ENCODE measurements around the gene TICAM1. TPM values are rescaled to one million over a fixed set of nuclear protein-coding genes. Genes with fewer than 3 reads are reported as not detected.

Gene TICAM1
- total RNA-seq, 1 experiment from 2014 or later: 0.48 TPM

- H3T11ph ChIP-seq (ENCODE audit: low read length): no peak overlapping the region
- no peak overlapping the region for H3K14ac ChIP-seq (ENCODE audit: insufficient read depth, low read length)
- no peaks in the 10 kb centered on the region for H3K79me1 ChIP-seq (ENCODE audit: insufficient read depth, low read depth, low read length, poor library complexity, severe bottlenecking)
- no peak overlapping the region for H3K4ac ChIP-seq (ENCODE audit: low read depth, low read length)
- H3K23me2 ChIP-seq (ENCODE audit: insufficient read length, low read depth, low read length, poor library complexity, severe bottlenecking): no peaks in the 10 kb centered on the region
- H3K27me3 Mint-ChIP-seq (ENCODE audit: low read depth): no peaks in the 10 kb centered on the region
- no peak overlapping the region for H3K4me3 Mint-ChIP-seq
- no peak overlapping the region for H3K27ac ChIP-seq (ENCODE audit: insufficient read length, low read depth, low read length)
- no peak overlapping the region for H3K23ac ChIP-seq (ENCODE audit: insufficient read length, low read depth, low read length)
- no peak overlapping the region for H3K18ac ChIP-seq (ENCODE audit: insufficient read length, low read depth, low read length)
- H3K4me1 Mint-ChIP-seq: no peaks in the 10 kb centered on the region
- H3K9me3 Mint-ChIP-seq: no peaks in the 10 kb centered on the region
- H2BK120ac ChIP-seq (ENCODE audit: low read depth, low read length, poor library complexity, severe bottlenecking): no peak overlapping the region
- H4K20me1 ChIP-seq (ENCODE audit: control insufficient read depth, insufficient read depth, insufficient read length): no peaks in the 10 kb centered on the region
- H3K4me2 ChIP-seq (ENCODE audit: insufficient read depth, insufficient read length, low read length): no peak overlapping the region
- H2BK5ac ChIP-seq (ENCODE audit: insufficient read length, low read length): no peak overlapping the region
- no peak overlapping the region for H4K91ac ChIP-seq (ENCODE audit: insufficient read length, low read depth, low read length)
- H3K27ac Mint-ChIP-seq: no peak overlapping the region
- H2AFZ ChIP-seq (ENCODE audit: low read length): no peak overlapping the region
- no peak overlapping the region for H2AK5ac ChIP-seq (ENCODE audit: insufficient read length, low read length)
- no peak overlapping the region for H4K5ac ChIP-seq (ENCODE audit: insufficient read length, low read depth, low read length)
- no peaks in the 10 kb centered on the region for H3K27me3 ChIP-seq (ENCODE audit: insufficient read depth, low read length)
- no peak overlapping the region for H3K56ac ChIP-seq (ENCODE audit: insufficient read length, low read depth, low read length)
- peaks cover 2 to 10% (median 5%) of the 10 kb centered on the region in 3 experiments; a peak in 5 of 7 replicates for H3K36me3 Mint-ChIP-seq (ENCODE audit: insufficient read depth in 1 of 3, low read depth in 3 of 3)
- no peaks in the 10 kb centered on the region for H3K9me3 ChIP-seq (ENCODE audit: control insufficient read depth, low read depth, low read length)
- no peak overlapping the region for H2BK20ac ChIP-seq (ENCODE audit: low read depth, low read length, poor library complexity, severe bottlenecking)
- H3K79me2 ChIP-seq (ENCODE audit: insufficient read depth, low read length): no peaks in the 10 kb centered on the region
- no peak overlapping the region for H2BK12ac ChIP-seq (ENCODE audit: insufficient read length, low read depth, low read length)
- no peak overlapping the region for H3K9ac ChIP-seq (ENCODE audit: extremely low read depth, insufficient read length, low read length)
- H3K4me1 ChIP-seq (ENCODE audit: insufficient read depth, low read length): no peaks in the 10 kb centered on the region
- no CpG with 5 or more reads among the region's 7 CpGs for WGBS (ENCODE audit: extremely low coverage, insufficient read length, low lambda C conversion rate)
- H4K8ac ChIP-seq (replicated peaks; ENCODE audit: insufficient read length, low read depth, low read length): no peak overlapping the region
- no peak for DNase-seq
- no peak overlapping the region for H2BK15ac ChIP-seq (ENCODE audit: low read depth, low read length)
- no peak for TF ChIP-seq CTCF (conservative IDR thresholded peaks at IDR 0.05)
Measured at GRCh38 chr19:4802711-4803110, 28.8 kb downstream of the TICAM1 start.
